ENCODE results near the gene PSME1.

PSME1 gene

DNA sequence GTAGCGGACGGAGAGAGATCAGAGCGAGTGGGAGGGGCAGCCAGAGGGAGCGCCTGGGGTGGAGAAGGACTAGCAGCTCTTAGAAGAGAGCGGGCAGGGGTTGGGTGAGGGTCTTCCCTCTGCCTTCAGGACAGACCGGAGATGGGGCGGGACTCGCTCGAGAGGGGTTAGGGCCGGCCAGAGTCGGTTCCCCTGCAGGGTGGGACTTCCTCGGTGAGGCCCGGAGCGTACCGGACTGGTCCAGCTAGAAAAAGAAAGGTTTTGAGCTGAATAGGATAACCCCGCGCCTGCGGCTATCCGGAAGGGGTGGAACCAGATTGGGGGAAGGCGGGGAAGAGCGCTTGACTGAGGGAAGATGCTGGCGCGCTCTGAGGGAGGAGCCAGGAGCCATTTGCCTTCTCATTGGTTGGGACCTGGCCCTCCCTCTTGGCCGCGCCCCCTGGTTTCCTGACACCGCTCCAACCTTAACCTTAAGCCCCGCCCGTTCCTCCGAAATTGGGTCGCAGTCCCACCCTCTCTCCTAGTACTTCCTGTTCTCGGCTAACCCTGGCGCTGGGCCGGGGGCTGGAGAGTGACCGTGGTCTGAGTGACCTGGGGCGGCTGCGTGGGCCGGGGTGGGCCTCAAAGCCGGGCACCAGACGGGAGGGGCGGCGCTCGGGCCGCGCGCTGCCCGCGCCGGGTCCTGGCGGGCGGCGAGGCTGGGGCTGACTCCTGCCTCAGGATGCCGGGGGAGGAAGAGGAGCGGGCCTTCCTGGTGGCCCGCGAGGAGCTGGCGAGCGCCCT, 11.2 kb downstream of the PSME1 start, which contains the start of gene RNF31:
Gene RNF31, plus strand, starts transcription at position 521 of the 783 bp plus-strand sequence. Its CDS starts 201 bp downstream, at position 722.
- DNase-seq (ENCODE audit: low spot score): peak; percentile 96

DNA sequence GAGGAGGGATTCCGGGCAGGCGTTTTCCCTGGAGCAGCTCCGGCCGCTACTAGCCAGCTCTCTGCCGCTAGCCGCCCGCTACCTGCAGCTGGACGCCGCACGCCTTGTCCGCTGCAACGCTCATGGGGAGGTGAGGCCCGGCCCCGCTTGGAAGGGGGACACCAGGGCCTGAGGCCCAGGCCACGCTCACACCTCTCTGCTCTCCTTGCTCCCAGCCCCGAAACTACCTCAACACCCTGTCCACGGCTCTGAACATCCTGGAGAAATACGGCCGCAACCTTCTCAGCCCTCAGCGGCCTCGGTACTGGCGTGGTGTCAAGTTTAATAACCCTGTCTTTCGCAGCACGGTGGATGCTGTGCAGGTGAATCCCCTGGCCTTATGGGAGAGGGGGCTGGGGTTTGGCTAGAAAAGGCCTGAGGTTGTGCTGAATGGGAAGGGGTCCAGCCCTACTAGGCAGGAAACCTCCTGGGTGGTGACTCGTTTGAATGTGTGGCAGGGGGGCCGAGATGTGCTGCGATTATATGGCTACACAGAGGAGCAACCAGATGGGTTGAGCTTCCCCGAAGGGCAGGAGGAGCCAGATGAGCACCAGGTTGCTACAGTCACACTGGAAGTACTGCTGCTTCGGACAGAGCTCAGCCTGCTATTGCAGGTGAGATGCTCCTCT, 11.9 kb downstream of the PSME1 start:
- DNase-seq (ENCODE audit: low spot score): no peak

DNA sequence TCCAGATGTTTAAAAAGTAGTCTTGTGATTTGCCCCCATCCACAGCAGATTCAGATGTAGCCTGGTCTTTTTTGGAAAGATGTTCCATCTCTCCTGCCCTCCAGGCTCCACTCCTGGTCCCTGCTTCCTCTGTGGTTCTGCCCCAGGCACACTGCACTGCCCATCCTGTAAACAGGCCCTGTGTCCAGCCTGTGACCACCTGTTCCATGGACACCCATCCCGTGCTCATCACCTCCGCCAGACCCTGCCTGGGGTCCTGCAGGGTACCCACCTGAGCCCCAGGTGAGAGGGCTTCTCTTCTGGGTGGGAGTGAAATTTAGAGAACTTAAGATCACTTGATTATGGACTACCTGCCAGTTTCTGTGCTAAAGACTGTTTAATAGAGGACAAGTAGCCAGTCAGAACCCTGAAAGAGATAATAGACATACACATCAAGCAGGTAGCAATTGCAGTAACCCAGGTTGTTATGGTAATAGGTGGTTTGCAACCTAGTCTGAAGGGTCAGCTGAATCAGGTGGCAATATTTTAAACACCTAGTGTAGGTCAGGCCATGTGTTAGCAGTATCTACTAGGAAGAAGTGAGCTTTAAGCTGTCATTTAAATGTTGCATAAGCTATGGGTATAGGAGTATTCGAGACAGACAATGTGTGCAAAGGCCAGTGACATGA, 13.4 kb downstream of the PSME1 start:
- DNase-seq (ENCODE audit: low spot score): no peak

- no peak for DNase-seq (ENCODE audit: low spot score)
Measured at GRCh38 chr14:24150061-24150460, 14.1 kb downstream of the PSME1 start.

- no peak for DNase-seq (ENCODE audit: low spot score)
Measured at GRCh38 chr14:24150567-24150966, 14.6 kb downstream of the PSME1 start.

- DNase-seq (ENCODE audit: low spot score): no peak
Measured at GRCh38 chr14:24150993-24151392, 15.0 kb downstream of the PSME1 start.

- no peak for DNase-seq (ENCODE audit: low spot score)
Measured at GRCh38 chr14:24151404-24152080, 15.5 kb downstream of the PSME1 start.

DNA sequence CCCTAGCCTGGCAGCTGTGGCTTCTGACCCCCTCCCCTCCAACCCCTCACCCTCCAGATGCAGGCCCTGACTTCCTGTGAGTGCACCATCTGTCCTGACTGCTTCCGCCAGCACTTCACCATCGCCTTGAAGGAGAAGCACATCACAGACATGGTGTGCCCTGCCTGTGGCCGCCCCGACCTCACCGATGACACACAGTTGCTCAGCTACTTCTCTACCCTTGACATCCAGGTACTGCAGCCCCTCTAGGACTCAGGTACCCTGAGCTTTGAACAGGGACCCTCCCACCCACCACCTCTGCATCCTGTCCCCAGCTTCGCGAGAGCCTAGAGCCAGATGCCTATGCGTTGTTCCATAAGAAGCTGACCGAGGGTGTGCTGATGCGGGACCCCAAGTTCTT, 19.1 kb downstream of the PSME1 start:
- no peak for DNase-seq (ENCODE audit: low spot score)

GRCh38 chr14:24156840-24157239, 20.8 kb downstream of the PSME1 start:
- no peak for DNase-seq (ENCODE audit: low spot score)

GRCh38 chr14:24157331-24157730, 21.3 kb downstream of the PSME1 start:
- no peak for DNase-seq (ENCODE audit: low spot score)

GRCh38 chr14:24159777-24160498, 23.9 kb downstream of the PSME1 start:
- DNase-seq (ENCODE audit: low spot score): no peak

DNA sequence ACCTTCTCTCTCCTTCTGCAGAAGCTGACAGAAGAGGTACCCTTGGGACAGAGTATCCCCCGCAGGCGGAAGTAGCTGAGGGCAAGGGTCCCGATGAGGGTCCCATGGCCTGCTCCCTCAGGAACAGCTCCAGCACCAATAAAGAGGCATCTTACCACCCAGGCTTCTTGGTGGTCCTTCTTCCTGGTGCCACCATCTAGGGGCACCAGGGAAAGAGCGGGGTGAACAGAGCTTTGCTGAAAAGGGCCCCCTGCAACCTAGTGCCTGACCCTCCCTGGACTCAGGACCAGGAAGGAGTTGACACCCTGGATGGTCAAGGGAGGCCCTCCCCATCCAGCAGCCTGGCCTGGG, 24.5 kb downstream of the PSME1 start:
- no peak for DNase-seq (ENCODE audit: low spot score)

DNA sequence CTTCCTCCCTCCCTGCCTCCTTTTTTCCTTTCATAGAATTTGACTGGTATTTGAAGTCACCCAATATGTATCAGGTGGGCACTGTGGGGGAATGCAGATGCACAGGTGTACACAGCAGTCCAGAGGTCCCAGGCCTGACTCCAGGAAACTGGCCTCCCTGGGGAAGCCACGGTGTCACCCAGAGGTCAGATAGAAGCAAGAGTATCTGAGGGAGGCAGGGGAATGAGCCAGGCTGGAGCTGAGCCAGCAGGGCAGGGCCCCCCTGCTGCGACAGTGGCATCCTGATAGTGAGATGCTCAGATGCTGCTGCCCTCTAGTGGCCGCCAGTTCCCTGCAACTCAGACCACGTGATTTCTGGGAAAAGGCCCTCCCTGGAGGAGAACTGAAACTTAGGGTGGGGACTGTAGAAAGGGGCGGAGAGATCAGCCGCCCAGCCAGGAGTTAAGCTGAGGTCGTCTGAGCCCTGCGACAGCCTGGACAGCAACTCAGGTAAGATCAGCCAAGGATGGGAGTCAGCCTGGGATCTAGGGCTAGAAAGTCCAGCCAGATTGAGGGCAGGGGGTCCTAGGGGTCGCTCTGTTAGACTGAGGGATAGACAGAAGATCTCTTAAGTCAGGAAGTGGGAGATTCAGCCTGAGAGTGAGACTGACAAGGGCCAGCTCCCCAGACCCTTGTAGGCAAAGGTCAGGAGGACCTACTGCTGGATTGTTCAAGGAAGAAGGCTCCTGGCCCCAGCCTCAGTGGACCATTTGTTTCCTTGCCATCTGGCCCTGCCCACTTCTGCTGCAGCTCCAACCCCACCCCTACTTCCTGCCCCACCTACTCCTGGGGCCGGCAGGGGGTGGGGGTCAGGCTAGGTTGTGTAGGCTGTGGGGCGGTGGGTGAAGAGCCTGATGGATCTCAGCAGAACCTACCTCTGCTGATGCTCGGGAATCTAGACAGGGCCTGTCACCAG, 25.1 kb downstream of the PSME1 start, which contains the start of gene IRF9:
Gene IRF9, plus strand, starts transcription at position 416 of the 955 bp plus-strand sequence. CDS start 880 bp downstream, outside the sequence.
- DNase-seq (ENCODE audit: low spot score): peak; percentile 97

DNA sequence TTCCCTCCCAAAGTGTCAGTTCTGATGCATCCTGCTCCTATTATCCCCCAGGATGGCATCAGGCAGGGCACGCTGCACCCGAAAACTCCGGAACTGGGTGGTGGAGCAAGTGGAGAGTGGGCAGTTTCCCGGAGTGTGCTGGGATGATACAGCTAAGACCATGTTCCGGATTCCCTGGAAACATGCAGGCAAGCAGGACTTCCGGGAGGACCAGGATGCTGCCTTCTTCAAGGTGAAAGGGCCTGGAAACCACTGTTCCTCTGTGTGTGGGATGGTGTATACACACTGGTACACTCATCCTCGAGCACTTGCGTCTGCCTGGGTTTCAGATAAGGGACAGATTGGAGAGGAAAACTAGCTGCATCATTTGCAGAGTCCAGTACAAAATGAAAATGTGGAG, 26.1 kb downstream of the PSME1 start:
- DNase-seq (ENCODE audit: low spot score): no peak

DNA sequence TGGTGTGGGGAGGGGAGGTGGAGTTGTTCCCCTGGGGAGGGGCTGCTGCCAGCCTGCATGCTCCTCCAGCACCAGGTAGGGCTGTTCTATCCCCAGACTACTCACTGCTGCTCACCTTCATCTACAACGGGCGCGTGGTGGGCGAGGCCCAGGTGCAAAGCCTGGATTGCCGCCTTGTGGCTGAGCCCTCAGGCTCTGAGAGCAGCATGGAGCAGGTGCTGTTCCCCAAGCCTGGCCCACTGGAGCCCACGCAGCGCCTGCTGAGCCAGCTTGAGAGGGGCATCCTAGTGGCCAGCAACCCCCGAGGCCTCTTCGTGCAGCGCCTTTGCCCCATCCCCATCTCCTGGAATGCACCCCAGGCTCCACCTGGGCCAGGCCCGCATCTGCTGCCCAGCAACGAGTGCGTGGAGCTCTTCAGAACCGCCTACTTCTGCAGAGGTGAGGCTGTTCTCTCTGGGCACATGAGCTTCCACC, 28.6 kb downstream of the PSME1 start:
- no peak for DNase-seq (ENCODE audit: low spot score)

DNA sequence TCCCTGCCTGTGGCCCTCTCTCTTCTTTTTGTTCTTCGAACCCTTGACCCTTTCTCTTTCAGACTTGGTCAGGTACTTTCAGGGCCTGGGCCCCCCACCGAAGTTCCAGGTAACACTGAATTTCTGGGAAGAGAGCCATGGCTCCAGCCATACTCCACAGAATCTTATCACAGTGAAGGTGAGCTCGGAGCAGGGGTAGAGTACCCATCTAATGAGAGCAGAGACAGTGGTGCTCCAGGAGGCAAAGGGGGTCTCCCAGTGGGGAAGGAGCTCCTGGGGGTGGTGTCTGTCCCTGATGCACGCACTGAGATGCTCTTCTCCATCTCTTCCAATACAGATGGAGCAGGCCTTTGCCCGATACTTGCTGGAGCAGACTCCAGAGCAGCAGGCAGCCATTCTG, 29.8 kb downstream of the PSME1 start:
- DNase-seq (ENCODE audit: low spot score): no peak

DNA sequence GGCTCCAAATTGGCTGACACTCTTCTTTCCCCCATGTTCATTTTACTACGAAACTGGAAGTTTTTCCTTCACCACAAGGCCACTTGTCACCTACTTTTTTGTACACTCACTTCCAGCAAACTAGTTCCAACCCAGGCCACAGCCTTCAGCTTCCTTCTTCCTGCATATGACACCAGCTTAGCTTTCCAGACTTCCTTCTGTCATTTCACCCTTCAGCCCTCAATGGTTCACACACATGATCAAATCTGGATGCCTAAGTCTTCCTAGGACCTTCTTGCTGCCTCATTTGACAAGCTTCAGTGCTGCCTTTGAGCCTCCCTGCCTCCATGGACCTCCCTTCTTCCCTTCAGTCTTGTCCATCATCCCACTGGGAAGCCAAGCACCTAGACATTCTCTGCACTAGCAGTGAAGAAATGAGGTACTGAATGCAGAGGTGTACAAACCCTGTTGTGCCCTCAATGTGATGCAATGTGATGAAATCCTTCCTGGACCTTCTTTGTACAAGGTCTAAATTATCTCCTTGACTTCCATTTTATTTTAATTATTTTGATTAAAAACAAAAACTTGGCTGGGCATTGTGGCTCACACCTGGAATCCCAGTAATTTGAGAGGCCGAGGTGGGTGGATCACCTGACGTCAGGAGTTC, 31.6 kb downstream of the PSME1 start:
- no peak for DNase-seq (ENCODE audit: low spot score)

- DNase-seq (ENCODE audit: low spot score): peak; percentile 99
Measured at GRCh38 chr14:24171422-24172260, 35.6 kb downstream of the PSME1 start, which contains the start of gene REC8. Gene REC8, plus strand, starts transcription at chr14:24172080. Its CDS starts 473 bp downstream, at chr14:24172553.

All from ecto neural progenitor cell (in vitro differentiated cells).